LNCaP clone FGC (cell line): Measurements from ENCODE around the gene DYNLL2.
A peak's percentile ranks its signal among the peaks of the same experiment; 100 is the strongest.
"Not testable (repeated sequence)": the region's sequence is repeated elsewhere in the genome, so short reads cannot be mapped to it uniquely, and the experiment has no call there.

Source experiments
- DNase-seq: peaks from one replicate; pipeline ENCODE4 v3.0.0-alpha.2; 2011; ENCODE audit warnings: low read depth
- H3K4me3 ChIP-seq: 2 replicates; pipeline ENCODE4 v1.5.1; 2011; ENCODE audit warnings: mild to moderate bottlenecking, low read depth, low read length, control low read depth
- CTCF ChIP-seq: IDR thresholded peaks from 2 replicates; pipeline ENCODE4 v1.5.1; 2012; ENCODE audit warnings: mild to moderate bottlenecking; ENCODE audit not compliant: control insufficient read depth, insufficient read depth; ENCODE audit errors: extremely low read depth

The DYNLL2 gene

GRCh38 chr17:58065238-58065637 is 18.0 kb upstream of the DYNLL2 start:
- DNase-seq = no peak
- H3K4me3 ChIP-seq = no peak overlapping the region
- no peak for TF ChIP-seq CTCF

- H3K4me3 ChIP-seq = no peak overlapping the region
- TF ChIP-seq CTCF = no peak
- DNase-seq = no peak
These were observed 16.8 kb upstream of the DYNLL2 start for GRCh38 chr17:58066401-58066800.

GRCh38 chr17:58072862-58073261 is 10.4 kb upstream of the DYNLL2 start:
- TF ChIP-seq CTCF = no peak
- H3K4me3 ChIP-seq = no peak overlapping the region
- no peak for DNase-seq

GRCh38 chr17:58073266-58073665 is 10.0 kb upstream of the DYNLL2 start:
- H3K4me3 ChIP-seq, DNase-seq: not testable (repeated sequence)

GRCh38 chr17:58074406-58074805 is 8.8 kb upstream of the DYNLL2 start:
- DNase-seq, H3K4me3 ChIP-seq: not testable (repeated sequence)

- peak; percentile 57 for DNase-seq
- TF ChIP-seq CTCF = no peak
- H3K4me3 ChIP-seq = no peak overlapping the region
These were observed 3.8 kb upstream of the DYNLL2 start for GRCh38 chr17:58079300-58080033.

- no peak for TF ChIP-seq CTCF
- no peak overlapping the region for H3K4me3 ChIP-seq
These were observed 1.4 kb upstream of the DYNLL2 start for GRCh38 chr17:58081646-58082340.

GRCh38 chr17:58082341-58082869 is 814 bp upstream of the DYNLL2 start:
- no peak for TF ChIP-seq CTCF
- no peak for DNase-seq
- peak overlapping the region; percentile 27; the same call in 1 of the 2 replicates for H3K4me3 ChIP-seq

More at GRCh38 chr17:58081646-58082340, 1.4 kb upstream of the DYNLL2 start:
- no peak for DNase-seq
